GM18870 (cell line): ENCODE results near the gene CACNG7.
"Not testable (repeated sequence)": the region's sequence is repeated elsewhere in the genome, so short reads cannot be mapped to it uniquely, and the experiment has no call there.

Experiments used
- ATAC-seq: cut with Tn5 transposase; IDR thresholded peaks from one replicate; pipeline ENCODE4 v1.9.1; 2021; ENCODE audit warnings: moderate library complexity; ENCODE audit not compliant: unreplicated experiment

The CACNG7 gene, protein sequence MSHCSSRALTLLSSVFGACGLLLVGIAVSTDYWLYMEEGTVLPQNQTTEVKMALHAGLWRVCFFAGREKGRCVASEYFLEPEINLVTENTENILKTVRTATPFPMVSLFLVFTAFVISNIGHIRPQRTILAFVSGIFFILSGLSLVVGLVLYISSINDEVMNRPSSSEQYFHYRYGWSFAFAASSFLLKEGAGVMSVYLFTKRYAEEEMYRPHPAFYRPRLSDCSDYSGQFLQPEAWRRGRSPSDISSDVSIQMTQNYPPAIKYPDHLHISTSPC

DNA sequence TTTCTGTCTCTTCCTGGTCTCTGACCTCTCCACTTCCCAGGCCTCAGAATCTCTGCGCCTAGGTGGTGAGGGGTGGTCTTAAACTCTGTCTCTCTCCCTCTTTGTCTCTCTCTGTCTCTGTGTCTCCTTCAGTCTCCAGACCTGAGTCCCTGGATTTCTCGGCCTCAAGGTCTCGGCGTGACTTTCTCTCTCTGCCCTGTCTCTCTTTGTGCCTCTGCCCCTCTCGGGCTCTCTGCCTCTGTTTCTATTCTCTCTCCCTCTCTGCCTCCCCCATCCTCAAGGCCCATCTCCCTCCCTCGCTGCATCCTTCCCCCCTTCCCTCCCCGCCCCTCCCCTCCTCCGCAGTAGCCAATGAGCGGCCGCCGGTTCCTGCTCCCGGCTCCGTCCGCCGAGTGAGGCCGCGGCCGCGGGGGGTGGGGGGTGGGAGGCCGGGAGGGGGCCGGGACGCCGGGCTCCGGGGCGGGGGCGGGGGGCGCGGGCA is at the start of gene CACNG7:
Gene CACNG7, plus strand, starts transcription at position 344 of the 481 bp plus-strand sequence. CDS start 3,554 bp downstream, outside the sequence.
- no peak for ATAC-seq

DNA sequence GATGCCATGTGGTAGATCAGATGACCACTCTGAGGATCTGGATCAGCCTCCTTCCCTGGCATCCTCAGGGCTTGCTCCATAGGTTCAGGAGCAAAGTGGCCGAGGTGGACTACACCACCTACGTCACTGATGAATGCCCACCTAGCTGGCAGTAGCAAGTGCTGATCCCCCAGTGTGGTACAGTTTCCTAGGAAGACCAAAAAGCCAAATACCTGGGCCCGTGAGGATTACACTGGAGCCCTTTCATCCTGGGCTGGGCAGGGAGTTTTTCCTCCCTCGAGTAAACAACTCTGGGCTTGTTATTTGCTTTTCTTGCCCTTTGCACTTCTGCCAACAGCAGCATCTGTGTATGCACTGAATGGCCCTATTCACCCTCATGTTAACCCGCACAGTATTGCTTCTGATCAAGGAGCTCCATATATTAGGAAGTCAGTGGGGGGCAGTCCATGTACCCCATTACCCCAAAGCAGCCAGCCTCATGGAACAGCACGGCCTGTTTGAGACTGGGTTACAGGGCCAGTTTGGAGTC is 44.7 kb upstream of the CACNG7 start:
- ATAC-seq, result no peak

DNA sequence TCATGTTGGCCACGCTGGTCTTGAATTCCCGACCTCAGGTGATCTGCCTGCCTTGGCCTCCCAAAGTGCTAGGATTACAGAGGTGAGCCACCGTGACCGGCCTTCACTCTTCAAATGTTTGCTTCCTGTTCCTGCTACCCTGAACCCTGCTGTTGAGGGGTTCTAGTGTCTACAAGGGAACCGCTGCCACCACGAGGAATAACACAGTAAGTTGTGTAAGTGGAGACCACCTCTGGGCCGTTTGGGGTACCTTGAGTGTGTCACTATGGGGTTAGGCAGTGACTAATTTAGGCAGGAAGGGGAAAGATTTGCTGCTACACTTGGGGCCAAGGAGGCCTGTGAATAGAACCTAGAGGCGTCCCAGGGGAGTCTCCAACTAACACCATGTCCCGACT is 43.6 kb upstream of the CACNG7 start:
- no peak for ATAC-seq

DNA sequence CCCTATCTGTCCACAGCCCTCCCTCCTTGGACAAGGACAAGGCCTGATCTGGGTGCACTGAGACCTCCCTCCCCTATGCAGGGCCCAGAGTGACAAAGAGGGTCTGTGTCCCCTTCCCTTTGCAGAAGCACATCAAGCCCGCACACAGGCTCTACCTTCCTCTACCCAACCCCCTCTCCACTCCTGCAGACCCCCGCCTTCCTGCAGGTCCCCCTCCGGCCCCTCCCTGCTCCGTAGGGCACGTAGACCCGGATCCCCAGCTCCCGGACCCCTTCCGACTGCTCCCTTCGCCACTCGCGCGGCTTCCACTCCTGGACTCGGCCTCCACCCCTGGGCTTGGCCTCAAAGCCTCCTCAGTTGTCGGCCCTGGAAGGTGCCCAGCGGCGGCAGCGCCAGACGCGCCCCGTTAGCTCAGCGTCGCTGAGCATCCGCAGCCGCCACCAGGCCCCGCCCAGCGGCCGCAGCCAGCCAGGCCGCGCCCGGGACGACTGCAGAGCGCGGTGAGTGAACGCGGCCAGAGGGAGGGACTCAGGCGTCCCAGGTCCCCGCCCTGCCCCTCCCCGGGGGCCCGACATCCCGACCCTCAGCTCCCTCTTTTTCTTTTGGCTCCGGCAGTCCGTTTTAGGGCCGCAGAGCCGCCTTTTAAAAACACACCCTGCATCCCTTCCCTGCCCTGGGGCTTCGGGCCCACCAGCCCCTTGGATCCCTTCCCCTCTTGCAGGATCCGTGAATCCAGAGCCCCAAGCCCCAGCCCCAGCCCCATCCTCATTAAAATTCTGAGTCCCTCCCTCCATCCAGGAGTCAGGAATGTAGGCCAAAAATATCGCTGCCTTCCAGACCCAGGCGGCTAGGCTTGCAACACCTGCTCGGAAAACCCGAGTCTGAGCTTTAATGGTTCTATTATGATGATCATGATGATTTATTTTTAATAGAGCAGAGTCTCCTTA is 42.9 kb upstream of the CACNG7 start:
- no peak for ATAC-seq

DNA sequence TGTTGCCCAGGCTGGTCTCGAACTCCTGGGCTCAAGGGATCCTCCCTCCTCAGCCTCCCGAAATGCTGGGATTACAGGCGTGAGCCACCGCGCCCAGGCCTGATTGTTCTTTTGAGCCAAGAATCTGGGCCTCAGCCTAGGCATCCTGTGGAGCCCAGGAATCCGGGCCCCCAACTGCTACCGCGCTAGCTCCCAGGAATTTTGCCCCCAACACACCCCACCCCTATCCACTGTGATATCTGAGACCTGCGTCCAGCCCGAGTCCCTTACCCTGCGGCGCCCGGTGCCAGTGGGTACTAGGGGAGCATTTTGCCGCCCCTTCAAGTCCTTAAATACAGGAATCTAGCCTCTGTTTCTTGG is 42.2 kb upstream of the CACNG7 start:
- ATAC-seq, result no peak

DNA sequence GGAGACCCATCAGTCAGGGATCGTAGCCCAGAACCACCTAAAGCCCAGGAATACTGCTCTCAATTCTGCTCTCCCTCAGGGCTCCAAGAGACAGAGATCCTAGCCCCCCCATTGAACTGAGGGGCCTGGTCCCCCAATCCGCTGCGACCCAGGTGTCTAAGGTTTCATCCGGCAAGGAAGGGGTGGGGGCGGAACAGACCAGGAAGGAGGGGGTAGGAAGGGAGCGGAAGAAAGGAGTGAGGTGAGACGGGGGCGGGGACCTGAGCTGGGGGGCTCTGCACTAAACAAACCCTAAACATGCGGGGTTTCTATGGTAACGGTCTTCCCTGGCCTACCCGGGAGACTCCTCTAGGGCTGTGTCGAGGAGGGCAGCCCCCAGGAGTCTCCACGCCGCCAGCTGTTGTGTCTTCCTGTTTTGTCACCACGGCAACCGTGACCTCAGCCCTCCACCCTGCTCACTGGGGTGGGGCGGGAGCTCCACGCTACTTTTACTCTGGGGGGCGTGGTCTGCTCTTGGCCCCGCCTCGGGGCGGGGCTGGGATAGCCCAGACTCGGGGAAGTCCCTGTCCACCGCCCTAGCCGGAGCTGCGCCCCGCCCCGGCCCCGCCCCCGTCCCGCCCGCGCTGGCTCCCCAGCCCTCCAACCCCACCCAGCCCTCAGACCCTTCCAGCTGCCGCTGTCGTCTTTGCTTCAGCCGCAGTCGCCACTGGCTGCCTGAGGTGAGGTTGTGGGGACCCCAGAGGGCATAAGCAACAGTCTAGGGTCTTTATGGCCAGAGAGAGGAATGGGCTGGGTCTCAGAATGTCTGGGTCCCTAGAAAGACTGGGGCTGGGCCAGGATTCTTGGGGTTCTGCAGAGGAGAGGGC is 41.6 kb upstream of the CACNG7 start, which contains the start of gene MYADM:
Gene MYADM, plus strand, starts transcription at position 659 of the 866 bp plus-strand sequence. CDS start 5,647 bp downstream, outside the sequence.
- peak; percentile 73 for ATAC-seq

DNA sequence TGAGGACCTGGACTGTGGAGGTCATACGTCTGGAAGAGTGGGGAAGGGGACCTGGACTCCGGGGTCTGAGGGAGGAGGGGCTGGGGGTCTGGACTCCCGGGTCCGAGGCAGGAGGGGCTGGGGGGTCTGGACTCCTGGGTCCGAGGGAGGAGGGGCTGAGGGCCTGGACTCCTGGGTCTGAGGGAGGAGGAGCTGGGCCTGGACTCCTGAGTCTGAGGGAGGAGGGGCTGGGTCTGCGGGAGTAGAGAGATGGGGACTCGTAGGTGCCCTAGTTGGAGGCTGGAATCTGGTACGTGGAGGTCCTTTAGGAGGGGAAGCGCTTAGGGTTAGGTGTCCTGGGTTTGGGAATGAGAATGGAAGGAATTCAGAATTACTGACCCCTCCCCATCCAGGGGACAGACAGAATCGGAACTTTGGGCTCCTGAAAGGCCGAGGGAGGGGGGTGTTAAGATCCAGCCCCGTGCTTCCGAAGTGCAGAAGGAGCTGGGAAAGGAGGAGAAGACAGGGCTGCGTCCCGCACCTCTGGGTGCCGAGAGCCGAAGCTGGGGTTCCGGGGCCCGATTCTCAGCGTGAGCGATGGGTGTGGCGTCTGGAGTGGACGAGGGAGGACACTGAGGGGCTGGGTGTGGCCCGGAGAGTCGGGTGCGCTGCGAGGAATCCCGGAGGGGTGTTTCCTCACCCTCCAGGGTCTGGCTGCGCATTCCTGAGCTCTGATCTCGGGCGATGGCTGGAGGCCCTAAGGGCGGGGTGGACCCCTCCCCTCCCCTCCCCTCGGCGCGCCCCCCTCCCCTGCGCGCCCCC is 40.8 kb upstream of the CACNG7 start:
- no peak for ATAC-seq

DNA sequence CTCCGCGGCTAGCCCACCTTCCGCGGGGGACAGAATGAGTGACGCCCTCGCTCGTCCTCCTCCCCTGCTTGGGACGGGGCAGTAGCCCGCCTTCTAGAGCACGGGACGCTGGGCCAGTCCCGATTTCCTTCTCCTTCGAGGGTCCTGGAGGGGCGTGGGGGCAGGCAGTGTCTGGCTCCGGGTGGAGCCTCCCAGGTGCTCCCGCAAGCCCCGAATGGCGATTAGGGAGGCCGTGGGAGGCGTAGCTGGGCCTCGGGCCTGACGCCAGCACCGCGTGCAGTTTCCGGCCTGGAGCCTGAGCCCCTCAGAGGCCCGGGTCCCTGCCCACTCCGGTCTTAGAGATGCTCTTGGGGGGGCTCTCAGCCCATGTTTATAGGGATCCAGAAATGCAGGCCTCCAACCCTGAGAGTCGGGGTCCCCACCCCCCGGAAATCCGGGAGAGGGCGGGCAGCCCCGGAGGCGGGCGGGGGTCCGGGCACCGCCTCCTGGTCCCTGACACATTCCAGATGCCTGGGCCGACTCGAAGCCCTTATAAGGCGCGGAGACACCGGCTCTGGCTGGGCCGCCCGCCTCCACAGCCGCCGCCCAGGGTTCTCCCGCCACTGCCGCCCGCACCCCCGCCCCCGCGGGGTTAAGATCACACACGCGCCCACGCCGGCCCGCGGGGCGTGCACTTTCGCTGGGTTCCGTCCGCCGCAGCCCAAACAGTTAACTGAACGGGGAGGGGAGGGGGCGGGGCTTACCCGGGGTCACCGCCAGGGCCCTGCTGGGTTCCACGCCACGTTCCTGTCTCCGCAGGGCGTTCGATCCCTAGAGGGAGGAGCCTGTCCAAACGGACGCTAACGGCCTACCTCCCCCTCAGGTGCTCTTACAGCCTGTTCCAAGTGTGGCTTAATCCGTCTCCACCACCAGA is 39.9 kb upstream of the CACNG7 start:
- ATAC-seq, result no peak

DNA sequence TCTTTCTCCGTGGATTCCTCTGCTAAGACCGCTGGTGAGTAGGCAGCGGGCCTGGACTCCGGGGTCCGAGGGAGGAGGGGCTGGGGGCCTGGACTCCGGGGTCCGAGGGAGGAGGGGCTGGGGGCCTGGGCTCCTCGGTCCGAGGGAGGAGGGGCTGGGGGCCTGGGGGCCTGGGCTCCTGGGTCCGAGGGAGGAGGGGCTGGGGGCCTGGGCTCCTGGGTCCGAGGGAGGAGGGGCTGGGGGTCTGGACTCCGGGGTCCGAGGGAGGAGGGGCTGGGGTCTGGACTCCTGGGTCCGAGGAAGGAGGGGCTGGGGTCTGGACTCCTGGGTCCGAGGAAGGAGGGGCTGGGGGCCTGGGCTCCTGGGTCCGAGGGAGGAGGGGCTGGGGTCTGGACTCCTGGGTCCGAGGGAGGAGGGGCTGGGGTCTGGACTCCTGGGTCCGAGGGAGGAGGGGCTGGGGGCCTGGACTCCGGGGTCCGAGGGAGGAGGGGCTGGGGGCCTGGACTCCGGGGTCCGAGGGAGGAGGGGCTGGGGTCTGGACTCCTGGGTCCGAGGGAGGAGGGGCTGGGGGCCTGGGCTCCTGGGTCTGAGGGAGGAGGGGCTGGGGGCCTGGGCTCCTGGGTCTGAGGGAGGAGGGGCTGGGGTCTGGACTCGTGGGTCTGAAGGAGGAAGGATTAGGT is 39.1 kb upstream of the CACNG7 start:
- not testable (repeated sequence) for ATAC-seq

DNA sequence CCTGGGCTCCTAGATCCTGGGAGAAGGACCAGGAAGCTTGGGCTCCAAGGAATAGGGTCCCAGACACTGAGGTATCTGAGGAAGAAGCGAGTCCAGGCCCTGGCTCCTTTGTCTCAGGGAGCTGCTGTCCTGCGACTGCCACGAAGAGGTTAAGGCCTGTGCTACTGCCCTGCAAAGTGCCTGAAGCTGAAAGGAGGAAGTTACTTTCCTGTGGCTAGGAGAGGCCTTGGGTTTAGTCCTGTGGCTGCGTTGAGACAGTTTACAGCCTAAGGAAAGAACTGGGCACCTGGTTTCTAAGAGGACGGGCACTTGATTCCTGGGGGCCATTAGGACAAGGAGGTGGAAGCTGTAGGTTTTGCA is 38.6 kb upstream of the CACNG7 start:
- no peak for ATAC-seq

DNA sequence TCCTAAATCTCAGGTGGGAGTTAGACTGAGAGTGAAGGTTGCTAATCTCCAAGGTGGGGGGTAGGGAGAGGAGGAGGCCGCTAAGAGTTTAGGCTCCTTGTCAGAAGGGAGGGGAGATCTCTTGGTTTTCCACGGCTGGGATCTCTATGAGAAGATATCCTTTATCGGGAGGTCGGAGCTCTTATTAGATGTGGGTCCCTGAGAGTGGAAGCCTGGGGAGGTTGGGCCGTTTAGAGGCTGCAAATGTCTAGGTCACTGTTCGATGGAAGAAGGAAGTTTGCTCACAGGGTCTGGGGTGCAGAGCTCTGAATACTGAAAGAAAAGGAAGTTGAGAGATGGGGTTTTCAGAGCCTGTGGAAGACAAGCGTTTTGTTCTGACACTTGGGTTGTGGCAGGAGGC is 37.6 kb upstream of the CACNG7 start:
- no peak for ATAC-seq

DNA sequence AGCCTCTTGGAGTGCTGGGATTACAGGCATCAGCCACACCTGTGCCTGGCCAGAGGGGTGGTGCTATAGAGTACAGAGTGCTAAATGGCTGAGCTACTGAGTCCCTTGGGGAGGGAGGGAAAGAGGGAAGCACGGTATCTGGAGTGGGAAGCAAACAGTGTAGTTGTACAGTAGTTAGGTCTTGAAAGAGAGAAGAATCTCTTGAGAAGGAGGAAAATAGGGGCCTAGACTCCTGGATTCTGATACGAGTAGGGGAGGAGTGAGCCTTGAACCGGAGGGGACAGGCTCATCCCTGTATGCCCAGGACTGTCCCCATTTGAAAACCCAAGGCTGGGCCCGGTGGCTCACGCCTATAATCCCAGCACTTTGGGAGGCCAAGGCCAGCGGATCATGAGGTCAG is 36.3 kb upstream of the CACNG7 start:
- no peak for ATAC-seq

DNA sequence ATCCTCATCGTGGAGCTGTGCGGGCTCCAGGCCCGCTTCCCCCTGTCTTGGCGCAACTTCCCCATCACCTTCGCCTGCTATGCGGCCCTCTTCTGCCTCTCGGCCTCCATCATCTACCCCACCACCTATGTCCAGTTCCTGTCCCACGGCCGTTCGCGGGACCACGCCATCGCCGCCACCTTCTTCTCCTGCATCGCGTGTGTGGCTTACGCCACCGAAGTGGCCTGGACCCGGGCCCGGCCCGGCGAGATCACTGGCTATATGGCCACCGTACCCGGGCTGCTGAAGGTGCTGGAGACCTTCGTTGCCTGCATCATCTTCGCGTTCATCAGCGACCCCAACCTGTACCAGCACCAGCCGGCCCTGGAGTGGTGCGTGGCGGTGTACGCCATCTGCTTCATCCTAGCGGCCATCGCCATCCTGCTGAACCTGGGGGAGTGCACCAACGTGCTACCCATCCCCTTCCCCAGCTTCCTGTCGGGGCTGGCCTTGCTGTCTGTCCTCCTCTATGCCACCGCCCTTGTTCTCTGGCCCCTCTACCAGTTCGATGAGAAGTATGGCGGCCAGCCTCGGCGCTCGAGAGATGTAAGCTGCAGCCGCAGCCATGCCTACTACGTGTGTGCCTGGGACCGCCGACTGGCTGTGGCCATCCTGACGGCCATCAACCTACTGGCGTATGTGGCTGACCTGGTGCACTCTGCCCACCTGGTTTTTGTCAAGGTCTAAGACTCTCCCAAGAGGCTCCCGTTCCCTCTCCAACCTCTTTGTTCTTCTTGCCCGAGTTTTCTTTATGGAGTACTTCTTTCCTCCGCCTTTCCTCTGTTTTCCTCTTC is 35.1 kb upstream of the CACNG7 start:
- no peak for ATAC-seq

DNA sequence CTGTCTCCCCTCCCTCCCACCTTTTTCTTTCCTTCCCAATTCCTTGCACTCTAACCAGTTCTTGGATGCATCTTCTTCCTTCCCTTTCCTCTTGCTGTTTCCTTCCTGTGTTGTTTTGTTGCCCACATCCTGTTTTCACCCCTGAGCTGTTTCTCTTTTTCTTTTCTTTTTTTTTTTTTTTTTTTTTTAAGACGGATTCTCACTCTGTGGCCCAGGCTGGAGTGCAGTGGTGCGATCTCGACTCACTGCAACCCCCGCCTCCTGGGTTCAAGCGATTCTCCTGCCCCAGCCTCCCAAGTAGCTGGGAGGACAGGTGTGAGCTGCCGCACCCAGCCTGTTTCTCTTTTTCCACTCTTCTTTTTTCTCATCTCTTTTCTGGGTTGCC is 34.5 kb upstream of the CACNG7 start:
- no peak for ATAC-seq

DNA sequence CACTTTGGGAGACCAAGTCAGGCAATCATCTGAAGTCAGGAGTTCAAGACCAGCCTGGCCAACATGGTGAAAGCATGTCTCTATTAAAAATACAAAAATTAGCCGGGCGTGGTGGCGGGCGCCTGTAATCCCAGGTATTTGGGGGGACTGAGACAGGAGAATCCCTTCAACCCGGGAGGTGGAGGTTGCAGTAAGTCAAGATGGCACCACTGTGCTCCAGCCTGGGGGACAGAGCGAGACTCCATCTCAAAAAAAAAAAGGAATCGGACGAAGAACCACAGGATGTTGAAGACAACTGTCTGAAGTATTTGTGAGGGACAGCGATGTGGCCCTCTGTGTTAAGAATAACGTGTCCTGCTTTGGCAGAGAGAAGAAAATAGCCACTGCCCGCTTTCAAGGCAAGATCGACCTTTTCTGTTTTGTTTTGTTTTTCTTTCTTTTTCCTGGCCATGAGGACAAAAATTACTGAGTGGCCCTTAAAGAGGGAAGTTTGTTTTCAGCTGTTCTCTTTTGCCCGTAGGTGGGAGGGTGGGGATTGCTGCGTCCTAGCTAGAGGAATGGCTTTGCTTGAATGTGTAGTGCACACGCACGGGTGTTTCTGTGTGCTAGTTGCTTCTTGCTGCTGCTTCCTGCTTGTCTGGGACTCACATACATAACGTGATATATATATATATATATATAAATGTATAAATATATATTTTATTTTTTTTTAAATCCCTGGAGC is 33.3 kb upstream of the CACNG7 start:
- ATAC-seq, result no peak

DNA sequence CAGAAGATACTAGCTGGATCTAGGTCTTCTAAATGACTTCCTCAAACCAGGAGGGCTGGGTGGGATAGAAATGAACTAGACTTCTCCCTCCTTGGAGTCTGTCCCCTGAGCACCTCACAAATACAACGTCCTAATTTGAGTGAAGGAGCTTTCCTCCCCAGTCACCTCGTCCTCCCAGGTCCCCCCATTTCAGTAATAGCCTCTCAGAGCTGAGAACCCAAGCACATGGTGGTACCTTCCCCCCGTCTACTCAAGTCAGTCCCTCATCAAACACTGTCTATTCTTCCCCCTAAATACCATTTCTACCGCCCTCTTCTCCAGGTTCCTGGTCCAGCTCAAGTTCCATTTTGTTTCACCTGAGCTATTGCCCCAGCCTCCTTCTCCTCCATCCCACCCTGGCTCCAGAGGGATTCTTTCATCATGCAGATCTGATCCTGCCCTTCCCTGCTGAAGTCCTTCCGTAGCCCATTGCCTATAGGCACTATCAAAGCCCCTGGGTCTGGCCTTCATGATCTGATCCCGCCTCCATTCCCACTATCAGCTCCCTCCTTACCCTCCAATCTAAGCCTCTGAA is 32.3 kb upstream of the CACNG7 start:
- ATAC-seq, result no peak

DNA sequence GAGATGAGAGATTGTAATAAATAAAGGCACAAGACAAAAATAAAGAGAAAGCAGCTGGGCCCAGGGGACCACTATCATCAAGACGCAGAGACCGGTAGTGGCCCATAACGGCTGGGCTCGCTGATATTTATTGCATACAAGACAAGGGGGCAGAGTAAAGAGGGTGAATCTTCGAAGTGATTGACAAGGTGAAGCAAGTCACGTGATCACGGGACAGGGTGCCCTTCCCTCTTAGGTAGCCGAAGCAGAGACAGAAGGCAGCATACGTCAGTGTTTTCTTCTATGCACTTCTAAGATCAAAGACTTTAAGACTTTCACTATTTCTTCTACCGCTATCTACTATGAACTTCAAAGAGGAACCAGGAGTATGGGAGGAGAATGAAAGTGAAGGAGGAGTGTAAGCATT is 31.7 kb upstream of the CACNG7 start:
- no peak for ATAC-seq
